CD8-positive, alpha-beta memory T cell (primary cell): ENCODE data around the gene TSKU. TPM values are rescaled to one million over a fixed set of nuclear protein-coding genes. Genes with fewer than 3 reads are reported as not detected.
"Not testable (repeated sequence)": the region's sequence is repeated elsewhere in the genome, so short reads cannot be mapped to it uniquely, and the experiment has no call there.

Experiments used
- CTCF ChIA-PET: fragments of 350-600 bp; sonication (Branson Sonifier 250); formaldehyde crosslinking; loops from one replicate; lab custom pipeline; 2021; ENCODE audit warnings: antibody characterized with exemption; lab: Charles Lee
- POLR2A ChIA-PET: fragments of 350-600 bp; sonication (Branson Sonifier 250); formaldehyde crosslinking; loops from one replicate; lab custom pipeline; 2021; ENCODE audit warnings: antibody characterized with exemption; lab: Charles Lee
- DNase-seq, 5 donors: peaks; one replicate each; pipeline versions ENCODE4 v3.0.0 to v3.0.0-alpha.2; 2020 to 2022; ENCODE audit warnings: mixed read lengths in 1 of 5
- H3K27ac ChIP-seq: one replicate; pipeline ENCODE4 v1.7.0; 2013; ENCODE audit warnings: low read depth, mild to moderate bottlenecking, low read length, moderate library complexity
- H3K27me3 ChIP-seq: 2 replicates; pipeline ENCODE4 v1.7.0; 2013; ENCODE audit warnings: low read length, mild to moderate bottlenecking; ENCODE audit not compliant: insufficient read depth, poor library complexity, severe bottlenecking
- H3K36me3 ChIP-seq: 2 replicates; pipeline ENCODE4 v1.7.0; 2013; ENCODE audit warnings: mild to moderate bottlenecking, low read length, moderate library complexity; ENCODE audit not compliant: insufficient read depth
- H3K4me1 ChIP-seq: 2 replicates; pipeline ENCODE4 v1.7.0; 2013; ENCODE audit warnings: mild to moderate bottlenecking, low read length, moderate library complexity; ENCODE audit not compliant: insufficient read depth
- H3K4me3 ChIP-seq: 2 replicates; pipeline ENCODE4 v1.7.0; 2013; ENCODE audit warnings: mild to moderate bottlenecking, low read length
- H3K9me3 ChIP-seq: 2 replicates; pipeline ENCODE4 v1.7.0; 2013; ENCODE audit warnings: mild to moderate bottlenecking, low read length
- H3K27ac Mint-ChIP-seq, 8 donors: one replicate each; pipeline ENCODE4 v1.8.0; 2020 to 2021; ENCODE audit warnings: mixed read lengths in 8 of 8, mild to moderate bottlenecking in 6 of 8, inconsistent platforms in 3 of 8, moderate library complexity in 3 of 8
- H3K27me3 Mint-ChIP-seq, 2 donors: one replicate each; pipeline ENCODE4 v1.8.0; 2020 to 2021; ENCODE audit warnings: mixed read lengths in 2 of 2, mild to moderate bottlenecking in 1 of 2, moderate library complexity in 1 of 2
- H3K36me3 Mint-ChIP-seq, 3 donors: one replicate each; pipeline ENCODE4 v1.8.0; 2020 to 2021; ENCODE audit warnings: mixed read lengths in 3 of 3, inconsistent platforms in 1 of 3, mild to moderate bottlenecking in 1 of 3
- H3K4me1 Mint-ChIP-seq, 3 donors: one replicate each; pipeline ENCODE4 v1.8.0; 2020 to 2021; ENCODE audit warnings: mixed read lengths in 3 of 3, inconsistent platforms in 1 of 3, mild to moderate bottlenecking in 1 of 3
- H3K4me3 Mint-ChIP-seq, 7 donors: one replicate each; pipeline ENCODE4 v1.8.0; 2020 to 2021; ENCODE audit warnings: mixed read lengths in 7 of 7, mild to moderate bottlenecking in 6 of 7, moderate library complexity in 4 of 7, inconsistent platforms in 2 of 7
- H3K9me3 Mint-ChIP-seq, 5 donors: one replicate each; pipeline ENCODE4 v1.8.0; 2020 to 2022; ENCODE audit warnings: mixed read lengths in 5 of 5, mild to moderate bottlenecking in 3 of 5, moderate library complexity in 2 of 5, inconsistent platforms in 1 of 5
- polyA plus RNA-seq: library from polyadenylated mRNA; unstranded; fragments of 300-500 nt; fragmentation: Illumina TruSeq; gene quantifications from one replicate; pipeline ENCODE4 v1.2.3, GENCODE V29; 2021
- total RNA-seq, 2 experiments: library from RNA; stranded (reverse); gene quantifications; one replicate each; pipeline ENCODE4 v1.2.3, GENCODE V29; 2021

TSKU gene
- total RNA-seq (under 1 TPM; 0.11 to 0.13 TPM), polyA plus RNA-seq (not detected)

DNA sequence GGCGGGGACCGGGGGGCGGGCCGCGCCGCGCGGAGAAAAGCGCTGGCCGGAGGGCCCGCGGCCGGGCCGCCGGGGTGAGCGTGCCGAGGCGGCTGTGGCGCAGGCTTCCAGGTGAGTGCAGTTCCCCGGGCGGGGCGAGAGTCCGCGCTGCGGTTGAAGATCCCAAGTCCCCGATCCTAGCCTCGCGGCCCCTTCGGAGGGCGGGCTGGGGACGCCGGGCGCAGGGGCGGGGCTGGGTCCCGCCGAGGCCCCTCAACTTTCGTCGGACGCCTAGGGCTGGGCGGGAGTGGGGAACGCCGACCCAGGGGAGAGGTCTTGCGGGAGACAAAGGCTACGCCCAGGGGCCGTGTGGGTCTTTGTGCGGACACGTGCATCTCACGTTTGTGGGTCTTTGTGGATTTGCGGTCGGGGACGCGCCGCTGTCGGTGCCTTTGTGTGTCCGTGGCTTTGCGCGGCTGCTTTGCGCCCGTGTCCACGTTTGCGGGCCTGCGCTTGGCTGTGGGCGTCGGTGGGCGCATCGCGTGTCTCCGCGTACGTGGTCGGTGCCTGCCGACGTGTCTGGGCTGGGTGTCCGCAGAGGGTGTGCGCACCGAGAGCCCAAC is at the start of gene TSKU:
TSKU (plus strand) TSS at position 63 of the 602 bp plus-strand sequence. CDS start 12,261 bp downstream, outside the sequence.
- H3K27ac ChIP-seq: peak within 1 kb of the TSS; percentile 69
- Mint-ChIP-seq H3K27ac (peak within 1 kb of the TSS in 1 of 8 donors; percentile 77), H3K4me1 (peaks cover 6 to 11% (median 8%) of the 10 kb centered on the region in 3 donors), H3K36me3 (peaks cover 0 to 7% (median 2%) of the 10 kb centered on the region in 3 donors), H3K27me3 (peaks cover 29 to 54% of the 10 kb centered on the region in 2 donors), H3K9me3 (peaks cover 0 to 4% (median under 1%) of the 10 kb centered on the region in 5 donors), H3K4me3 (peak within 1 kb of the TSS; percentile 38 to 90 (median 70))
- no peak for DNase-seq
- H3K27me3 ChIP-seq: no peaks in the 10 kb centered on the region
- H3K4me3 ChIP-seq: peak within 1 kb of the TSS; percentile 50
- no peaks in the 10 kb centered on the region for H3K4me1 ChIP-seq
- H3K36me3 ChIP-seq: no peaks in the 10 kb centered on the region
- no peaks in the 10 kb centered on the region for H3K9me3 ChIP-seq
- POLR2A ChIA-PET: no interaction called here
- CTCF ChIA-PET: no interaction called here

DNA sequence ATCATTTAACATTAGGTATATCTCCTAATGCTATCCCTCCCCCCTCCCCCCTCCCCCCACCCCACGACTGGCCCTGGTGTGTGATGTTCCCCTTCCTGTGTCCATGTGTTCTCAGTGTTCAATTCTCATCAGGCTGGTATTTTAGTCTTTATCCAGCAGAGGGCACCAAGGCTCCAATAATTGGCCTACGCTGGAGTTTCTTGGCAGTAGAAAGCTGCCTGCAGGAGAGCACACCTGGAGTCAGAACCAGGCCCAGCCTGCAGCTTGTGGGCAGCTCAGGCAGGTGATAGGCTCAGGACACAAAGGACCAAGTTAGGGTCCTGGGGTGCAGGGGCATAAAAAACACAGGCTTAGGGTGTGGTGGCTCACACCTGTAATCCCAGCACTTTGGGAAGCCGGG is 49.2 kb upstream of the TSKU start:
- H3K27me3 ChIP-seq, H3K4me3 Mint-ChIP-seq, H3K27ac Mint-ChIP-seq, H3K9me3 ChIP-seq, H3K27ac ChIP-seq, H3K4me3 ChIP-seq, H3K4me1 Mint-ChIP-seq, POLR2A ChIA-PET, H3K9me3 Mint-ChIP-seq, H3K4me1 ChIP-seq, H3K36me3 ChIP-seq, H3K36me3 Mint-ChIP-seq: not testable (repeated sequence)
- DNase-seq: peak in 3 of 5 donors; percentile 21 to 52 (median 41)
- H3K27me3 Mint-ChIP-seq: peaks cover 5 to 22% of the 10 kb centered on the region in 2 donors
- CTCF ChIA-PET: interaction anchor here (0.6 to 4.0 kb wide), 6 partner anchors 9 to 357 kb away, joined by 3 to 38 read pairs (median 6); no protein-coding TSS in a partner anchor

GRCh38 chr11:76734456-76735420 is 48.4 kb upstream of the TSKU start:
- no peaks in the 10 kb centered on the region for H3K36me3 ChIP-seq
- Mint-ChIP-seq H3K4me1 (no peaks in the 10 kb centered on the region), H3K36me3 (no peaks in the 10 kb centered on the region), H3K27ac (peak overlapping the region in 1 of 8 donors; percentile 29), H3K4me3 (no peak overlapping the region), H3K27me3 (peaks cover 5 to 17% of the 10 kb centered on the region in 2 donors), H3K9me3 (no peaks in the 10 kb centered on the region)
- H3K4me1 ChIP-seq: no peaks in the 10 kb centered on the region
- ChIA-PET CTCF (interaction anchor here (0.6 to 4.0 kb wide), 5 partner anchors 13 to 357 kb away, joined by 3 to 38 read pairs (median 8); no protein-coding TSS in a partner anchor), POLR2A (no interaction called here)
- H3K27me3 ChIP-seq: no peaks in the 10 kb centered on the region
- H3K27ac ChIP-seq: no peak overlapping the region
- no peaks in the 10 kb centered on the region for H3K9me3 ChIP-seq
- H3K4me3 ChIP-seq: no peak overlapping the region
- DNase-seq: no peak

DNA sequence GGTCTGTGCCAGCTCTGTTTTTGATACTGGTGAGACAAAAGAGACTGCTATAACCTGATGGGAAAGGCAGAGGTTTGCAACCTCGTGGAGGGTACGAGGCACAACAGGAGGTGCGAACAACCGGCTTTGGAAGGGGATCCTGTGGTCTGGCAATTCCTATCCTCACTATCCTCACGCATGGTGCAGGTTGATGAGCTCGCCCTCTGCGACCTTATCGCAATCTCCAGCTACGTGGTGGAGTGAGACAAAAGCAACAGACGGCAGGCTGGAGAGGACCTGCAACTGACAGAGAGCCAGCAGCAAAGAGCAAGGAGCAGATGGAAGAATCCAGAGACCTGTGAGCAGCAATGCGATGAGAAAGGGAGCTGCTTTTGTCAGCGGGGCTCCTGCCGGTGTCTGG is 47.3 kb upstream of the TSKU start:
- H3K27ac ChIP-seq: no peak overlapping the region
- Mint-ChIP-seq H3K4me1 (no peaks in the 10 kb centered on the region), H3K9me3 (no peaks in the 10 kb centered on the region), H3K27me3 (peaks cover 5 to 8% of the 10 kb centered on the region in 2 donors), H3K27ac (no peak overlapping the region), H3K36me3 (no peaks in the 10 kb centered on the region), H3K4me3 (no peak overlapping the region)
- H3K4me3 ChIP-seq: no peak overlapping the region
- POLR2A ChIA-PET: no interaction called here
- H3K9me3 ChIP-seq: no peaks in the 10 kb centered on the region
- no peaks in the 10 kb centered on the region for H3K27me3 ChIP-seq
- CTCF ChIA-PET: interaction anchor here (1.1 to 4.0 kb wide), 3 partner anchors 10 to 64 kb away, joined by 3 to 38 read pairs (median 15); no protein-coding TSS in a partner anchor
- H3K36me3 ChIP-seq: no peaks in the 10 kb centered on the region
- no peak for DNase-seq
- no peaks in the 10 kb centered on the region for H3K4me1 ChIP-seq

DNA sequence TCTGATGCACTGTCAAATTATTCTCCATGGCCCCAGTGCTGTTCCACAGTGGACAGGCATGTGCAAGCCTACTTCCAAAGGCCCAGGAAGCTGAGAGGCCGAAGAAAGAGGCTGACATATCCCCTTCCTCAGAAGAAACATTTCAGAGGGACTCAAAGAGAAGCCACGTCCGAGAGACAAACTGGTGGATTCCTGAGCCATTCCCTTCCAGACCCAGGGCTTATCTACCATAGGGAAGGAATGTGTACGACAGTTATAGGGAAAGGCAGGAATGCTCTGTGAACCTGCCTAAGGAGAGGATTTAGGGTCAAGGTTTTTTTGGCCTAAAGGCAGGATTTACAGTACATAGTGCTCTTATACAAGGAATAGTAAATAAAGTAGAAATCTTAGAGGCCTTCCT is 46.9 kb upstream of the TSKU start:
- H3K36me3 ChIP-seq: no peaks in the 10 kb centered on the region
- Mint-ChIP-seq H3K9me3 (no peaks in the 10 kb centered on the region), H3K27ac (no peak overlapping the region), H3K27me3 (peaks cover 5 to 8% of the 10 kb centered on the region in 2 donors), H3K4me3 (no peak overlapping the region), H3K4me1 (no peaks in the 10 kb centered on the region), H3K36me3 (no peaks in the 10 kb centered on the region)
- ChIA-PET CTCF (interaction anchor here (1.1 to 4.0 kb wide), 3 partner anchors 9 to 64 kb away, joined by 3 to 38 read pairs (median 15); no protein-coding TSS in a partner anchor), POLR2A (no interaction called here)
- H3K4me3 ChIP-seq: no peak overlapping the region
- no peak overlapping the region for H3K27ac ChIP-seq
- H3K27me3 ChIP-seq: no peaks in the 10 kb centered on the region
- DNase-seq: no peak
- no peaks in the 10 kb centered on the region for H3K9me3 ChIP-seq
- H3K4me1 ChIP-seq: no peaks in the 10 kb centered on the region

- Histone ChIP-seq H3K4me1 (no peaks in the 10 kb centered on the region), H3K27ac (no peak overlapping the region), H3K36me3 (no peaks in the 10 kb centered on the region), H3K4me3 (no peak overlapping the region), H3K9me3 (no peaks in the 10 kb centered on the region), H3K27me3 (no peaks in the 10 kb centered on the region)
- DNase-seq: no peak
- Mint-ChIP-seq H3K9me3 (no peaks in the 10 kb centered on the region), H3K27ac (no peak overlapping the region), H3K36me3 (no peaks in the 10 kb centered on the region), H3K4me3 (no peak overlapping the region), H3K27me3 (peaks cover 5 to 8% of the 10 kb centered on the region in 2 donors), H3K4me1 (no peaks in the 10 kb centered on the region)
- CTCF ChIA-PET: interaction anchor here (1.7 to 3.9 kb wide), 2 partner anchors 15 to 63 kb away, joined by 6 to 38 read pairs; no protein-coding TSS in a partner anchor
- POLR2A ChIA-PET: no interaction called here
Observed at GRCh38 chr11:76736773-76737495, 46.2 kb upstream of the TSKU start.

DNA sequence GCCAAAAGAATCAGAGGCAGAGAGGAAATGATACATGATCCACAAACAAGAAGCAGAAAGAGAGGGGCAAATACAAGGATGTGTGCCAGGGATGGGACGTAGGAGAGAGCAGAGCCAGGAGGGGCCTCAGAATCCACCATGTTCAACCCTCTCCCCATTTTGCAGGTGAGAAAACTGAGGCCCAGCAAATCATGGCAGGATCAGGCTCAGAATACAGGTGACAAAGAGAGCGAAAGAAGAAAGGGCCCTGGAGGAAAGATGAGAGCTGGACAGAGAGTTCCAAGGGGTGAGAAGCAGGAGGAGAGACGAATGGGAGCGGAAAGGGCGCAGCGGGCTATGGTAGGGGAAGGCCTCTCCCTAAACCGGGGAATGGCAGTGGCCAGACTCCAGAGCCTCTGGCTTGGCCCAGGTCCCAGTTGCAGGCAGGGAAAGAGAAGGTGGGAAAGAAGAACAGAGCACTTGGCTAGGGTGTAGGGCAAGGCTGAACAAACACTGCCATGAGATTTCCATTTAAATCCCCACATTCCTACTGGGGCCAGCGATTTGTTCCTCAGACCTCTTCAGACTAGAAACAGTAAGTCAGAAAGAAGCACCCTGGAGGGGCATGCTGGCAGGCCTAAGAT is 44.4 kb upstream of the TSKU start:
- Histone ChIP-seq H3K27ac (no peak overlapping the region), H3K36me3 (no peaks in the 10 kb centered on the region), H3K4me1 (no peaks in the 10 kb centered on the region), H3K4me3 (no peak overlapping the region), H3K9me3 (no peaks in the 10 kb centered on the region), H3K27me3 (no peaks in the 10 kb centered on the region)
- CTCF ChIA-PET: no interaction called here
- Mint-ChIP-seq H3K9me3 (no peaks in the 10 kb centered on the region), H3K36me3 (no peaks in the 10 kb centered on the region), H3K4me1 (no peaks in the 10 kb centered on the region), H3K27ac (peak overlapping the region in 1 of 8 donors; percentile 59), H3K27me3 (peaks cover 1 to 8% of the 10 kb centered on the region in 2 donors), H3K4me3 (no peak overlapping the region)
- POLR2A ChIA-PET: no interaction called here
- DNase-seq: no peak
